NCI-H128 (cell line): ENCODE data around the gene RGS12.

ENCODE experiments used
- DNase-seq: peaks from one replicate; lab custom pipeline; 2025; ENCODE audit not compliant: unreplicated experiment; lab: John Stamatoyannopoulos, UW

RGS12 gene

GRCh38 chr4:3307486-3307885, 14.7 kb downstream of the RGS12 start:
- DNase-seq: no peak

- no peak for DNase-seq
Observed at GRCh38 chr4:3307891-3308575, 15.2 kb downstream of the RGS12 start.

- DNase-seq: no peak
Observed at GRCh38 chr4:3308691-3309090, 15.9 kb downstream of the RGS12 start.

GRCh38 chr4:3310301-3311094, 17.7 kb downstream of the RGS12 start:
- DNase-seq: no peak

GRCh38 chr4:3311095-3311372, 18.2 kb downstream of the RGS12 start:
- DNase-seq: no peak

GRCh38 chr4:3311489-3312171, 18.8 kb downstream of the RGS12 start:
- no peak for DNase-seq

GRCh38 chr4:3312362-3312761, 19.5 kb downstream of the RGS12 start:
- no peak for DNase-seq

GRCh38 chr4:3313139-3313538, 20.3 kb downstream of the RGS12 start:
- no peak for DNase-seq

- no peak for DNase-seq
Observed at GRCh38 chr4:3313556-3314228, 20.9 kb downstream of the RGS12 start.

- DNase-seq: no peak
Observed at GRCh38 chr4:3314706-3315260, 22.0 kb downstream of the RGS12 start.

- no peak for DNase-seq
Observed at GRCh38 chr4:3315566-3315965, 22.7 kb downstream of the RGS12 start.

- DNase-seq: no peak
Observed at GRCh38 chr4:3316146-3316545, 23.3 kb downstream of the RGS12 start.

GRCh38 chr4:3317011-3317655, 24.3 kb downstream of the RGS12 start:
- DNase-seq: no peak

GRCh38 chr4:3317656-3318211, 24.9 kb downstream of the RGS12 start:
- no peak for DNase-seq

- no peak for DNase-seq
Observed at GRCh38 chr4:3318561-3319021, 25.8 kb downstream of the RGS12 start.

- no peak for DNase-seq
Observed at GRCh38 chr4:3320361-3321023, 27.7 kb downstream of the RGS12 start.

GRCh38 chr4:3321295-3321889, 28.6 kb downstream of the RGS12 start:
- no peak for DNase-seq

- DNase-seq: no peak
Observed at GRCh38 chr4:3322059-3322550, 29.3 kb downstream of the RGS12 start.

GRCh38 chr4:3323071-3323481, 30.3 kb downstream of the RGS12 start:
- no peak for DNase-seq
